Activated CD4-positive, CD25-positive, alpha-beta regulatory T cell treated with anti-CD3 and anti-CD28 coated beads, Interleukin-2, amount 50 U/mL, for 72 hours (primary cell): ENCODE measurements around the gene RALGPS1.

Experiments used
- DNase-seq: peaks from one replicate; pipeline ENCODE4 v3.0.0; 2021

RALGPS1 gene

GRCh38 chr9:127179633-127180441, 265.3 kb downstream of the RALGPS1 start:
- peak; percentile 24 for DNase-seq

GRCh38 chr9:127180457-127181314, 266.1 kb downstream of the RALGPS1 start:
- peak; percentile 8 for DNase-seq

- peak; percentile 12 for DNase-seq
These were observed 266.7 kb downstream of the RALGPS1 start for GRCh38 chr9:127181315-127181580.

- no peak for DNase-seq
These were observed 267.1 kb downstream of the RALGPS1 start for GRCh38 chr9:127181595-127182190.

GRCh38 chr9:127182901-127183746, 268.5 kb downstream of the RALGPS1 start:
- DNase-seq = no peak

- no peak for DNase-seq
These were observed 269.4 kb downstream of the RALGPS1 start for GRCh38 chr9:127183814-127184582.

GRCh38 chr9:127184641-127185040, 270.1 kb downstream of the RALGPS1 start:
- DNase-seq = no peak

GRCh38 chr9:127185181-127185580, 270.6 kb downstream of the RALGPS1 start:
- no peak for DNase-seq

- DNase-seq = no peak
These were observed 271.6 kb downstream of the RALGPS1 start for GRCh38 chr9:127185931-127186781.

GRCh38 chr9:127186806-127187205, 272.2 kb downstream of the RALGPS1 start:
- DNase-seq = no peak

- DNase-seq = no peak
These were observed 272.8 kb downstream of the RALGPS1 start for GRCh38 chr9:127187231-127187956.

- DNase-seq = no peak
These were observed 273.8 kb downstream of the RALGPS1 start for GRCh38 chr9:127188396-127188795.

- no peak for DNase-seq
These were observed 275.0 kb downstream of the RALGPS1 start for GRCh38 chr9:127189628-127190027.

- DNase-seq = no peak
These were observed 278.2 kb downstream of the RALGPS1 start for GRCh38 chr9:127192744-127193143.

- DNase-seq = no peak
These were observed 278.9 kb downstream of the RALGPS1 start for GRCh38 chr9:127193483-127193882.

GRCh38 chr9:127194881-127195713, 280.5 kb downstream of the RALGPS1 start:
- no peak for DNase-seq

- no peak for DNase-seq
These were observed 281.6 kb downstream of the RALGPS1 start for GRCh38 chr9:127195976-127196825.

GRCh38 chr9:127196826-127197145, 282.2 kb downstream of the RALGPS1 start:
- no peak for DNase-seq
